H9 (cell line): ENCODE measurements around the gene TMIE. TPM values are rescaled to one million over a fixed set of nuclear protein-coding genes. Genes with fewer than 3 reads are reported as not detected.
A peak's percentile ranks its signal among the peaks of the same experiment; 100 is the strongest.

Experiments used
- DNase-seq: peaks from one replicate; pipeline ENCODE4 v3.0.0-alpha.2; 2017
- H2AFZ ChIP-seq: one replicate; pipeline ENCODE4 v1.6.1; 2013; ENCODE audit warnings: mild to moderate bottlenecking, low read length, control low read depth, moderate library complexity
- H2AK5ac ChIP-seq: 2 replicates; pipeline ENCODE4 v1.6.1; 2013; ENCODE audit warnings: low read length, control low read depth, mixed read lengths; ENCODE audit not compliant: insufficient read length
- H2BK120ac ChIP-seq: one replicate; pipeline ENCODE4 v1.6.1; 2013; ENCODE audit warnings: low read depth, mild to moderate bottlenecking, low read length, control low read depth, inconsistent platforms; ENCODE audit not compliant: poor library complexity, severe bottlenecking
- H2BK12ac ChIP-seq: 2 replicates; pipeline ENCODE4 v1.6.1; 2013; ENCODE audit warnings: low read length, control low read depth, mixed read lengths, low read depth; ENCODE audit not compliant: insufficient read length
- H2BK15ac ChIP-seq: 2 replicates; pipeline ENCODE4 v1.6.1; 2013; ENCODE audit warnings: low read depth, low read length, control low read depth
- H2BK20ac ChIP-seq: one replicate; pipeline ENCODE4 v1.6.1; 2013; ENCODE audit warnings: low read depth, mild to moderate bottlenecking, low read length, control low read depth, inconsistent platforms; ENCODE audit not compliant: poor library complexity, severe bottlenecking
- H2BK5ac ChIP-seq: 2 replicates; pipeline ENCODE4 v1.6.1; 2013; ENCODE audit warnings: low read length, control low read depth, mixed read lengths; ENCODE audit not compliant: insufficient read length
- H3K14ac ChIP-seq: 2 replicates; pipeline ENCODE4 v1.6.1; 2013; ENCODE audit warnings: low read length, control low read depth; ENCODE audit not compliant: insufficient read depth
- H3K18ac ChIP-seq: 2 replicates; pipeline ENCODE4 v1.6.1; 2013; ENCODE audit warnings: low read depth, mild to moderate bottlenecking, mixed read lengths, low read length, control low read depth; ENCODE audit not compliant: insufficient read length
- H3K23ac ChIP-seq: 2 replicates; pipeline ENCODE4 v1.6.1; 2013; ENCODE audit warnings: low read length, control low read depth, mixed read lengths, low read depth; ENCODE audit not compliant: insufficient read length
- H3K23me2 ChIP-seq: 2 replicates; pipeline ENCODE4 v1.6.1; 2013; ENCODE audit warnings: low read depth, mild to moderate bottlenecking, mixed read lengths, low read length, control low read depth; ENCODE audit not compliant: insufficient read length, poor library complexity, severe bottlenecking
- H3K27ac ChIP-seq: 2 replicates; pipeline ENCODE4 v1.5.1; 2013; ENCODE audit warnings: low read length, control low read depth, mixed read lengths, low read depth; ENCODE audit not compliant: insufficient read length
- H3K27me3 ChIP-seq: 2 replicates; pipeline ENCODE4 v1.6.1; 2013; ENCODE audit warnings: low read length, control low read depth, inconsistent platforms; ENCODE audit not compliant: insufficient read depth
- H3K4ac ChIP-seq: 2 replicates; pipeline ENCODE4 v1.6.1; 2013; ENCODE audit warnings: low read depth, mild to moderate bottlenecking, control low read depth, inconsistent platforms, low read length, moderate library complexity
- H3K4me1 ChIP-seq: 2 replicates; pipeline ENCODE4 v1.6.1; 2013; ENCODE audit warnings: low read length, control low read depth, inconsistent platforms; ENCODE audit not compliant: insufficient read depth
- H3K4me2 ChIP-seq: 2 replicates; pipeline ENCODE4 v1.6.1; 2013; ENCODE audit warnings: low read length, control low read depth, mixed read lengths; ENCODE audit not compliant: insufficient read length, insufficient read depth
- H3K56ac ChIP-seq: 2 replicates; pipeline ENCODE4 v1.6.1; 2013; ENCODE audit warnings: low read depth, mild to moderate bottlenecking, mixed read lengths, low read length, control low read depth; ENCODE audit not compliant: insufficient read length
- H3K79me1 ChIP-seq: 2 replicates; pipeline ENCODE4 v1.6.1; 2013; ENCODE audit warnings: low read depth, mild to moderate bottlenecking, moderate library complexity, low read length, control low read depth, inconsistent platforms; ENCODE audit not compliant: insufficient read depth, poor library complexity, severe bottlenecking
- H3K79me2 ChIP-seq: 2 replicates; pipeline ENCODE4 v1.6.1; 2013; ENCODE audit warnings: low read length, control low read depth, inconsistent platforms; ENCODE audit not compliant: insufficient read depth
- H3K9ac ChIP-seq: 2 replicates; pipeline ENCODE4 v1.6.1; 2013; ENCODE audit warnings: low read length, control low read depth, mixed read lengths; ENCODE audit not compliant: insufficient read length; ENCODE audit errors: extremely low read depth
- H3K9me3 ChIP-seq: one replicate; pipeline ENCODE4 v1.6.1; 2013; ENCODE audit warnings: low read depth, low read length, inconsistent platforms; ENCODE audit not compliant: control insufficient read depth
- H3T11ph ChIP-seq: one replicate; pipeline ENCODE4 v1.6.1; 2013; ENCODE audit warnings: mild to moderate bottlenecking, low read length, control low read depth, inconsistent platforms
- H4K20me1 ChIP-seq: one replicate; pipeline ENCODE4 v1.6.1; 2013; ENCODE audit not compliant: control insufficient read depth, insufficient read length, insufficient read depth
- H4K5ac ChIP-seq: 2 replicates; pipeline ENCODE4 v1.6.1; 2013; ENCODE audit warnings: low read depth, mild to moderate bottlenecking, mixed read lengths, low read length, control low read depth; ENCODE audit not compliant: insufficient read length
- H4K8ac ChIP-seq: replicated peaks from 2 replicates; pipeline ENCODE4 v1.6.1; 2013; ENCODE audit warnings: low read length, control low read depth, mixed read lengths, low read depth; ENCODE audit not compliant: insufficient read length
- H4K91ac ChIP-seq: 2 replicates; pipeline ENCODE4 v1.6.1; 2013; ENCODE audit warnings: low read depth, mild to moderate bottlenecking, moderate library complexity, mixed read lengths, low read length, control low read depth; ENCODE audit not compliant: insufficient read length
- H3K27ac Mint-ChIP-seq, 3 experiments: 2 replicates in 2 of 3; 3 replicates in 1 of 3; pipeline ENCODE4 v1.8.0; 2020 to 2021; ENCODE audit warnings: mixed read lengths in 3 of 3, mild to moderate bottlenecking in 1 of 3, moderate library complexity in 1 of 3
- H3K27me3 Mint-ChIP-seq: 2 replicates; pipeline ENCODE4 v1.8.0; 2021; ENCODE audit warnings: low read depth, mild to moderate bottlenecking, moderate library complexity, mixed read lengths
- H3K36me3 Mint-ChIP-seq, 3 experiments: 2 replicates in 2 of 3; 3 replicates in 1 of 3; pipeline ENCODE4 v1.8.0; 2020 to 2021; ENCODE audit warnings: low read depth in 3 of 3, mixed read lengths in 3 of 3; ENCODE audit not compliant: insufficient read depth in 1 of 3
- H3K4me1 Mint-ChIP-seq, 2 experiments: 2 replicates each; pipeline ENCODE4 v1.8.0; 2020; ENCODE audit warnings: mixed read lengths in 2 of 2
- H3K4me3 Mint-ChIP-seq, 2 experiments: 2 replicates in 1 of 2; 3 replicates in 1 of 2; pipeline ENCODE4 v1.8.0; 2020 to 2021; ENCODE audit warnings: mild to moderate bottlenecking in 2 of 2, mixed read lengths in 2 of 2, moderate library complexity in 1 of 2
- H3K9me3 Mint-ChIP-seq, 2 experiments: 2 replicates in 1 of 2; 3 replicates in 1 of 2; pipeline ENCODE4 v1.8.0; 2020; ENCODE audit warnings: mild to moderate bottlenecking in 2 of 2, mixed read lengths in 2 of 2, moderate library complexity in 1 of 2
- WGBS: extraction: QIAGEN DNeasy Blood & Tissue Kit; methylation state at CpG from one replicate; pipeline ENCODE4 v1.1.7; 2013; ENCODE audit warnings: missing lambda C conversion rate, low lambda C conversion rate, mixed read lengths; ENCODE audit not compliant: insufficient read length; ENCODE audit errors: extremely low coverage; 5-methylcytosine and 5-hydroxymethylcytosine counted together
- total RNA-seq: library from RNA; stranded (reverse); gene quantifications from 2 replicates; pipeline ENCODE4 v1.2.1, GENCODE V29; 2021
- TF ChIP-seq, protein P1 (sequence below): fragments of 200-600 bp; sonication (generic); conservative IDR thresholded peaks from 3 replicates; pipeline ENCODE4 v1.8.0; 2021; ENCODE audit warnings: antibody characterized with exemption, mild to moderate bottlenecking

The TMIE gene
- total RNA-seq, 1 experiment from 2014 or later, result 0.63 TPM

DNA sequence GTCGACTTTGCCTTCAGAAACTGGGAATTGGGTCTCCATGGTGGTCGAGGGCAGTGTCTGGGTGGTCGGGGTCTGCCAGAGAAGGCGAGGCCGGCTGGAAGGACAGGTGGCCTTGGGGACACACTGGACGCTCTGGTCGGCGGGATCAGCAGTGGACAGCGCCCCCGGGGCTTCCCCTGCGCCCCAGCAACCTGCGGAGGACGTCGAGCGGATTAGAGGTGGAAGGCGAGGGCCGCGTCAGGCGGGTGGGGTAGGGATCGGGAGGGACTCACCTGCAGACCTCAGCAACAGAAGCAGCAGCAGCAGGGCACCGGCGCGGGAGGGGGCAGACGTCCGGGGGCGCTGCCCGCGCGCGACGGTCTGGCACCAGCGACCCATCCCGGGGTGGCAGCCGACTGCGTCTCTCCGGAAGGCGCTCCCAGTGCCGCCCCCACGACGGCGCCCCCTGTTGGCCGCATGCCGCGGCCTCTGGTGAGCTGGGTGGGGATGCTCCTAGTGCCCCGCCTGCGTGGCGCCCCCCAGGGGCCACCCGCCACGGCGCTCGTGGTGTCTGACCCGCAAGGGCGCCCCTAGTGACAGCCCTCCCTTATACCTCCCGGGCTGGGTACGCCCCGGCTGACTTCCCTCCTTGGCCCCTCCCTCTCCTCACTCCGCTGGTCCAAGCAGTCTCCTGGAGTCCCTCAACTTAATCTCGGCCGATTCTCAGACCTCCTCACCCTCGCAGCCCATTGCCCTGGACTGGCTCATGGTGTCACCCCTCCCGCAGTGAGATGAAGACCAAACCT, 16.4 kb downstream of the TMIE start, which contains the start of gene PRSS50:
TSS of gene PRSS50 (minus strand) at position 423 of the 785 bp plus-strand sequence. CDS start at position 378, 45 bp downstream.
- Histone ChIP-seq H3K23me2 (no peaks in the 10 kb centered on the region), H4K5ac (no peak within 1 kb of the TSS), H3K9ac (no peak within 1 kb of the TSS), H3K4me2 (no peak within 1 kb of the TSS), H3T11ph (no peak within 1 kb of the TSS), H4K8ac (no peak within 1 kb of the TSS), H2BK12ac (no peak within 1 kb of the TSS), H3K23ac (no peak within 1 kb of the TSS), H3K79me1 (no peaks in the 10 kb centered on the region), H2BK120ac (no peak within 1 kb of the TSS), H3K56ac (no peak within 1 kb of the TSS), H3K27me3 (no peaks in the 10 kb centered on the region), H3K4me1 (no peaks in the 10 kb centered on the region), H3K18ac (no peak within 1 kb of the TSS), H3K9me3 (no peaks in the 10 kb centered on the region), H2BK5ac (no peak within 1 kb of the TSS), H2AK5ac (no peak within 1 kb of the TSS), H2BK20ac (no peak within 1 kb of the TSS), H2AFZ (no peak within 1 kb of the TSS), H4K91ac (no peak within 1 kb of the TSS), H3K14ac (no peak within 1 kb of the TSS), H3K4ac (no peak within 1 kb of the TSS), H4K20me1 (no peaks in the 10 kb centered on the region), H3K79me2 (no peaks in the 10 kb centered on the region), H3K27ac (no peak within 1 kb of the TSS), H2BK15ac (no peak within 1 kb of the TSS)
- Mint-ChIP-seq H3K4me3 (no peak within 1 kb of the TSS), H3K36me3 (no peaks in the 10 kb centered on the region), H3K4me1 (peaks cover 5 to 8% of the 10 kb centered on the region in 2 experiments), H3K27ac (peak within 1 kb of the TSS in 2 of 3 experiments; percentile 61 to 66; a peak in 2 of 7 replicates), H3K27me3 (peaks cover 4% of the 10 kb centered on the region), H3K9me3 (peaks cover 0 to 2% of the 10 kb centered on the region in 2 experiments; a peak in 1 of 5 replicates)
- TF ChIP-seq, protein P1, sequence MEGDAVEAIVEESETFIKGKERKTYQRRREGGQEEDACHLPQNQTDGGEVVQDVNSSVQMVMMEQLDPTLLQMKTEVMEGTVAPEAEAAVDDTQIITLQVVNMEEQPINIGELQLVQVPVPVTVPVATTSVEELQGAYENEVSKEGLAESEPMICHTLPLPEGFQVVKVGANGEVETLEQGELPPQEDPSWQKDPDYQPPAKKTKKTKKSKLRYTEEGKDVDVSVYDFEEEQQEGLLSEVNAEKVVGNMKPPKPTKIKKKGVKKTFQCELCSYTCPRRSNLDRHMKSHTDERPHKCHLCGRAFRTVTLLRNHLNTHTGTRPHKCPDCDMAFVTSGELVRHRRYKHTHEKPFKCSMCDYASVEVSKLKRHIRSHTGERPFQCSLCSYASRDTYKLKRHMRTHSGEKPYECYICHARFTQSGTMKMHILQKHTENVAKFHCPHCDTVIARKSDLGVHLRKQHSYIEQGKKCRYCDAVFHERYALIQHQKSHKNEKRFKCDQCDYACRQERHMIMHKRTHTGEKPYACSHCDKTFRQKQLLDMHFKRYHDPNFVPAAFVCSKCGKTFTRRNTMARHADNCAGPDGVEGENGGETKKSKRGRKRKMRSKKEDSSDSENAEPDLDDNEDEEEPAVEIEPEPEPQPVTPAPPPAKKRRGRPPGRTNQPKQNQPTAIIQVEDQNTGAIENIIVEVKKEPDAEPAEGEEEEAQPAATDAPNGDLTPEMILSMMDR, result peak; percentile 97
- DNase-seq, result peak; percentile 80
- no CpG with 5 or more reads among the region's 61 CpGs for WGBS
